CD4-positive, CD25-positive, alpha-beta regulatory T cell (primary cell): Measurements from ENCODE around the gene TRH. TPM values are rescaled to one million over a fixed set of nuclear protein-coding genes. Genes with fewer than 3 reads are reported as not detected.
"Not testable (repeated sequence)": the region's sequence is repeated elsewhere in the genome, so short reads cannot be mapped to it uniquely, and the experiment has no call there.

Experiments
- ATAC-seq, 2 donors: fragments of 150-1000 bp; cut with Tn5 transposase; one replicate each; pipeline ENCODE4 v1.10.0; 2021; ENCODE audit warnings: low read depth in 2 of 2, moderate number of reproducible peaks in 2 of 2, moderate library complexity in 1 of 2
- DNase-seq, 3 donors: peaks; one replicate each; pipeline versions ENCODE4 v3.0.0 to v3.0.0-alpha.2; 2012 to 2022; ENCODE audit warnings: mixed read lengths in 1 of 3
- H3K27ac ChIP-seq: one replicate; pipeline ENCODE4 v1.7.0; 2013; ENCODE audit warnings: mild to moderate bottlenecking, low read length; ENCODE audit not compliant: insufficient read depth, poor library complexity, severe bottlenecking
- H3K27me3 ChIP-seq: one replicate; pipeline ENCODE4 v1.7.0; 2013; ENCODE audit warnings: low read length; ENCODE audit not compliant: control insufficient read depth, insufficient read depth
- H3K36me3 ChIP-seq: one replicate; pipeline ENCODE4 v1.7.0; 2013; ENCODE audit warnings: mild to moderate bottlenecking, low read length, moderate library complexity; ENCODE audit not compliant: control insufficient read depth, insufficient read depth
- H3K4me1 ChIP-seq: 2 replicates; pipeline ENCODE4 v1.7.0; 2013; ENCODE audit warnings: mild to moderate bottlenecking, low read length; ENCODE audit not compliant: insufficient read depth, control insufficient read depth, poor library complexity, severe bottlenecking
- H3K4me3 ChIP-seq: one replicate; pipeline ENCODE4 v1.7.0; 2013; ENCODE audit warnings: low read depth, mild to moderate bottlenecking, low read length, moderate library complexity
- H3K9me3 ChIP-seq, 2 experiments: 1 replicate in 1 of 2; 2 replicates in 1 of 2; pipeline ENCODE4 v1.7.0; 2013; ENCODE audit warnings: low read length in 2 of 2, mild to moderate bottlenecking in 1 of 2, moderate library complexity in 1 of 2; ENCODE audit not compliant: control insufficient read depth in 2 of 2
- H3K27ac Mint-ChIP-seq, 3 donors: one replicate each; pipeline ENCODE4 v1.8.0; 2020 to 2022; ENCODE audit warnings: mild to moderate bottlenecking in 3 of 3, mixed read lengths in 3 of 3, moderate library complexity in 2 of 3
- H3K27me3 Mint-ChIP-seq: one replicate; pipeline ENCODE4 v1.8.0; 2022; ENCODE audit warnings: mild to moderate bottlenecking, mixed read lengths
- H3K36me3 Mint-ChIP-seq: one replicate; pipeline ENCODE4 v1.8.0; 2020; ENCODE audit warnings: mixed read lengths
- H3K4me1 Mint-ChIP-seq, 4 donors: one replicate each; pipeline ENCODE4 v1.8.0; 2020 to 2022; ENCODE audit warnings: mixed read lengths in 4 of 4, mild to moderate bottlenecking in 1 of 4
- H3K4me3 Mint-ChIP-seq, 4 donors: one replicate each; pipeline ENCODE4 v1.8.0; 2020 to 2022; ENCODE audit warnings: mild to moderate bottlenecking in 4 of 4, mixed read lengths in 4 of 4, moderate library complexity in 3 of 4
- H3K9me3 Mint-ChIP-seq, 7 donors: one replicate each; pipeline ENCODE4 v1.8.0; 2020 to 2022; ENCODE audit warnings: mixed read lengths in 7 of 7, mild to moderate bottlenecking in 3 of 7, moderate library complexity in 2 of 7
- polyA plus RNA-seq, 4 donors: library from polyadenylated mRNA; unstranded; fragments of 300-500 nt; fragmentation: Illumina TruSeq; gene quantifications; one replicate each; pipeline ENCODE4 v1.2.3, GENCODE V29; 2021
- total RNA-seq: library from RNA; stranded (reverse); gene quantifications from one replicate; pipeline ENCODE4 v1.2.3, GENCODE V29; 2022

The TRH gene
- total and polyA plus RNA-seq, 5 donors from 2014 or later = not detected

GRCh38 chr3:129992781-129993180 is 18.3 kb downstream of the TRH start:
- Mint-ChIP-seq H3K9me3 (peaks cover 0 to 9% (median 0%) of the 10 kb centered on the region in 7 donors), H3K4me3 (no peak overlapping the region), H3K36me3 (peaks cover 4% of the 10 kb centered on the region), H3K27me3 (peaks cover 23% of the 10 kb centered on the region), H3K27ac (no peak overlapping the region), H3K4me1 (no peaks in the 10 kb centered on the region)
- Histone ChIP-seq H3K36me3 (no peaks in the 10 kb centered on the region), H3K4me3 (no peak overlapping the region), H3K27me3 (peaks cover 2% of the 10 kb centered on the region), H3K9me3 (no peaks in the 10 kb centered on the region), H3K27ac (no peak overlapping the region), H3K4me1 (no peaks in the 10 kb centered on the region)
- ATAC-seq (no peak), DNase-seq (no peak)

GRCh38 chr3:129994883-129995559 is 20.5 kb downstream of the TRH start:
- Mint-ChIP-seq H3K9me3 (peaks cover 0 to 9% (median 0%) of the 10 kb centered on the region in 7 donors), H3K27ac (no peak overlapping the region), H3K4me1 (no peaks in the 10 kb centered on the region), H3K36me3 (peaks cover 4% of the 10 kb centered on the region), H3K27me3 (peaks cover 32% of the 10 kb centered on the region), H3K4me3 (no peak overlapping the region)
- H3K27me3 ChIP-seq = peaks cover 2% of the 10 kb centered on the region
- H3K4me3 ChIP-seq = no peak overlapping the region
- no peaks in the 10 kb centered on the region for H3K4me1 ChIP-seq
- H3K27ac ChIP-seq = no peak overlapping the region
- ATAC-seq (no peak), DNase-seq (no peak)
- no peaks in the 10 kb centered on the region for H3K36me3 ChIP-seq
- no peaks in the 10 kb centered on the region for H3K9me3 ChIP-seq

- no peak overlapping the region for H3K4me3 Mint-ChIP-seq
- DNase-seq (no peak), ATAC-seq (no peak)
- no peaks in the 10 kb centered on the region for H3K27me3 ChIP-seq
- H3K36me3 ChIP-seq = no peaks in the 10 kb centered on the region
- no peak overlapping the region for H3K27ac Mint-ChIP-seq
- H3K4me1 ChIP-seq = no peaks in the 10 kb centered on the region
- H3K36me3 Mint-ChIP-seq = peaks cover 4% of the 10 kb centered on the region
- H3K9me3 Mint-ChIP-seq = peaks cover 0 to 9% (median 0%) of the 10 kb centered on the region in 7 donors
- H3K4me3 ChIP-seq = no peak overlapping the region
- H3K4me1 Mint-ChIP-seq = no peaks in the 10 kb centered on the region
- peaks cover 41% of the 10 kb centered on the region for H3K27me3 Mint-ChIP-seq
- no peak overlapping the region for H3K27ac ChIP-seq
- H3K9me3 ChIP-seq = no peaks in the 10 kb centered on the region
Observed at GRCh38 chr3:129996073-129996472, 21.6 kb downstream of the TRH start.

GRCh38 chr3:129999176-129999575 is 24.7 kb downstream of the TRH start:
- H3K36me3 Mint-ChIP-seq, H3K4me1 ChIP-seq, H3K27me3 ChIP-seq, H3K4me1 Mint-ChIP-seq, H3K4me3 Mint-ChIP-seq, H3K9me3 ChIP-seq, H3K9me3 Mint-ChIP-seq, H3K27ac ChIP-seq, H3K4me3 ChIP-seq, H3K36me3 ChIP-seq, H3K27ac Mint-ChIP-seq, ATAC-seq, DNase-seq: not testable (repeated sequence)
- peaks cover 40% of the 10 kb centered on the region for H3K27me3 Mint-ChIP-seq

- not testable (repeated sequence) for H3K4me1 ChIP-seq, ATAC-seq, H3K36me3 Mint-ChIP-seq, H3K27ac ChIP-seq, H3K4me3 ChIP-seq, H3K36me3 ChIP-seq, H3K9me3 Mint-ChIP-seq, H3K4me1 Mint-ChIP-seq, H3K9me3 ChIP-seq, H3K27me3 ChIP-seq
- Mint-ChIP-seq H3K27me3 (peaks cover 50% of the 10 kb centered on the region), H3K4me3 (peak overlapping the region in 2 of 4 donors; percentile 52 to 83), H3K27ac (peak overlapping the region in 1 of 3 donors; percentile 40)
- peak; percentile 30 to 67 (median 42) for DNase-seq
Observed at GRCh38 chr3:130002666-130003598, 28.4 kb downstream of the TRH start.

GRCh38 chr3:130010556-130010955 is 36.0 kb downstream of the TRH start:
- Mint-ChIP-seq H3K27me3 (peaks cover 39% of the 10 kb centered on the region), H3K4me3 (no peak overlapping the region), H3K36me3 (no peaks in the 10 kb centered on the region), H3K4me1 (no peaks in the 10 kb centered on the region), H3K27ac (no peak overlapping the region), H3K9me3 (peaks cover 0 to 4% (median 0%) of the 10 kb centered on the region in 7 donors)
- no peak overlapping the region for H3K27ac ChIP-seq
- H3K36me3 ChIP-seq = no peaks in the 10 kb centered on the region
- no peaks in the 10 kb centered on the region for H3K27me3 ChIP-seq
- ATAC-seq (no peak), DNase-seq (no peak)
- H3K4me1 ChIP-seq = no peaks in the 10 kb centered on the region
- no peak overlapping the region for H3K4me3 ChIP-seq
- no peaks in the 10 kb centered on the region for H3K9me3 ChIP-seq

- H3K9me3 ChIP-seq, H3K27ac ChIP-seq, H3K4me3 Mint-ChIP-seq, H3K9me3 Mint-ChIP-seq, ATAC-seq, H3K36me3 ChIP-seq, H3K4me3 ChIP-seq, DNase-seq, H3K4me1 Mint-ChIP-seq, H3K27ac Mint-ChIP-seq, H3K4me1 ChIP-seq, H3K36me3 Mint-ChIP-seq, H3K27me3 ChIP-seq: not testable (repeated sequence)
- H3K27me3 Mint-ChIP-seq = peaks cover 27% of the 10 kb centered on the region
Observed at GRCh38 chr3:130012108-130012507, 37.6 kb downstream of the TRH start.
